Neural cell (in vitro differentiated cells): ENCODE data around the gene GRIN3B.

Experiments used
- EP300 ChIP-seq: fragments of 450-650 bp; conservative IDR thresholded peaks from 2 replicates; pipeline ENCODE4 v1.6.1; 2014; ENCODE audit warnings: antibody characterized with exemption, mild to moderate bottlenecking, moderate library complexity; ENCODE audit not compliant: poor library complexity, severe bottlenecking
- EZH2 ChIP-seq: fragments of 200-600, 300-800 bp; shearing (Covaris generic), sonication (generic); IDR thresholded peaks from 2 replicates; pipeline ENCODE4 v1.6.1; 2014; ENCODE audit warnings: antibody characterized with exemption, low read length, borderline replicate concordance, mild to moderate bottlenecking; ENCODE audit not compliant: insufficient read depth, poor library complexity, severe bottlenecking
- MXI1 ChIP-seq: fragments of 450-650 bp; conservative IDR thresholded peaks from 2 replicates; pipeline ENCODE4 v1.6.1; 2014; ENCODE audit warnings: antibody characterized with exemption, mild to moderate bottlenecking; ENCODE audit not compliant: poor library complexity, severe bottlenecking
- POLR2AphosphoS5 ChIP-seq: IDR thresholded peaks from 2 replicates; pipeline ENCODE4 v1.6.1; 2012
- RAD21 ChIP-seq: fragments of 450-650 bp; conservative IDR thresholded peaks from 2 replicates; pipeline ENCODE4 v1.6.1; 2014; ENCODE audit warnings: antibody characterized with exemption, mild to moderate bottlenecking, moderate library complexity
- REST ChIP-seq: IDR thresholded peaks from 2 replicates; pipeline ENCODE4 v1.6.1; 2012; ENCODE audit warnings: borderline replicate concordance
- SMC3 ChIP-seq: fragments of 450-650 bp; conservative IDR thresholded peaks from 2 replicates; pipeline ENCODE4 v1.6.1; 2014; ENCODE audit warnings: antibody characterized with exemption, mild to moderate bottlenecking, moderate library complexity; ENCODE audit not compliant: poor library complexity
- TAF1 ChIP-seq: IDR thresholded peaks from 2 replicates; pipeline ENCODE4 v1.6.1; 2012; ENCODE audit warnings: low read depth
- TF ChIP-seq, protein P1 (sequence below): fragments of 450-650 bp; IDR thresholded peaks from 2 replicates; pipeline ENCODE4 v1.5.1; 2014; ENCODE audit warnings: antibody characterized with exemption, mild to moderate bottlenecking, moderate library complexity; ENCODE audit not compliant: poor library complexity, severe bottlenecking

DNA sequence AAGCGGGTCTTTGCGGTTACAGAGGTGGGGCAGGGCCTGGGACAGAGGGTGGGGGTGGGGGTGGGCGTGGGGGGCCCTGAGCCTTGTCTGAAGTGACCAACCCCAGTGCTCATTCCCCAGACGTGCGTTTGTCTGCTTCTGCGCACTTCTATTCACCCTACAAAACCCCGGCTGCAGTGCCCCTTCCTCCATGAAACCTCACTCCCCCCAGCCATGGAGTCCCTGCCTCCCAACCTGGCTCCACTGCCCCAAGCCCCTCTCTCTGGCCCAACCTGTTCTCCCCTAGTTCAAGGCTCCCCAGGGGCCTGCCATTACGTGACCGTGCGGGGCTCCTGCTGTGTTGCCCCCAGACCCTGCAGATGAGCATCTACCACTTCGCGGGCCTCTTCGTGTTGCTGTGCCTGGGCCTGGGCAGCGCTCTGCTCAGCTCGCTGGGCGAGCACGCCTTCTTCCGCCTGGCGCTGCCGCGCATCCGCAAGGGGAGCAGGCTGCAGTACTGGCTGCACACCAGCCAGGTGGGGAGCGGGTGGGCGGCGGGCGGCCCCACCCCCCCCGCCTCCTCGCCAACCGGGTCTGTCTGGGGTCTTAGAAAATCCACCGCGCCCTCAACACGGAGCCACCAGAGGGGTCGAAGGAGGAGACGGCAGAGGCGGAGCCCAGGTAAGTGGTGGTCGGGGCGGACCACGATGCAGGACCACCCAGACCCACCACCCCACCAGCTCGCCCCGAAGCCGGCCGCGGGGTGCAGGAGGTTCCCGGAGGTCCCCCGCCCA, 8.2 kb downstream of the GRIN3B start:
- TF ChIP-seq, protein P1, sequence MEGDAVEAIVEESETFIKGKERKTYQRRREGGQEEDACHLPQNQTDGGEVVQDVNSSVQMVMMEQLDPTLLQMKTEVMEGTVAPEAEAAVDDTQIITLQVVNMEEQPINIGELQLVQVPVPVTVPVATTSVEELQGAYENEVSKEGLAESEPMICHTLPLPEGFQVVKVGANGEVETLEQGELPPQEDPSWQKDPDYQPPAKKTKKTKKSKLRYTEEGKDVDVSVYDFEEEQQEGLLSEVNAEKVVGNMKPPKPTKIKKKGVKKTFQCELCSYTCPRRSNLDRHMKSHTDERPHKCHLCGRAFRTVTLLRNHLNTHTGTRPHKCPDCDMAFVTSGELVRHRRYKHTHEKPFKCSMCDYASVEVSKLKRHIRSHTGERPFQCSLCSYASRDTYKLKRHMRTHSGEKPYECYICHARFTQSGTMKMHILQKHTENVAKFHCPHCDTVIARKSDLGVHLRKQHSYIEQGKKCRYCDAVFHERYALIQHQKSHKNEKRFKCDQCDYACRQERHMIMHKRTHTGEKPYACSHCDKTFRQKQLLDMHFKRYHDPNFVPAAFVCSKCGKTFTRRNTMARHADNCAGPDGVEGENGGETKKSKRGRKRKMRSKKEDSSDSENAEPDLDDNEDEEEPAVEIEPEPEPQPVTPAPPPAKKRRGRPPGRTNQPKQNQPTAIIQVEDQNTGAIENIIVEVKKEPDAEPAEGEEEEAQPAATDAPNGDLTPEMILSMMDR: no peak
- no peak for TF ChIP-seq POLR2AphosphoS5
- no peak for TF ChIP-seq EP300
- TF ChIP-seq REST: no peak
- no peak for TF ChIP-seq EZH2
- TF ChIP-seq RAD21: no peak
- no peak for TF ChIP-seq TAF1
- no peak for TF ChIP-seq MXI1
- TF ChIP-seq SMC3: no peak
